HCT116 (cell line): ENCODE data around the gene KIAA1614. TPM values are rescaled to one million over a fixed set of nuclear protein-coding genes. Genes with fewer than 3 reads are reported as not detected.

ENCODE experiments used
- ATAC-seq: fragments of 200-7000 bp; cut with Tn5 transposase; 2 replicates; pipeline ENCODE4 v1.9.1; 2020; ENCODE audit warnings: mild to moderate bottlenecking, moderate library complexity
- BruUV-seq: library from RNA; stranded (reverse); fragments of 400-500 nt; replicated peaks from 2 replicates; lab custom pipeline; 2021; lab: Mats Ljungman, UMichigan
- CTCF ChIA-PET: fragments of 300-600 bp; sonication (Branson Sonifier 250); formaldehyde crosslinking; loops from one replicate; lab custom pipeline; 2021; ENCODE audit warnings: antibody characterized with exemption; lab: Charles Lee
- POLR2A ChIA-PET: fragments of 300-600, 350-600 bp; sonication (Branson Sonifier 250); formaldehyde crosslinking; loops from one replicate; lab custom pipeline; 2021; ENCODE audit warnings: antibody characterized with exemption; lab: Charles Lee
- RAD21 ChIA-PET, 2 experiments: fragments of 300-600 bp; sonication (Branson Sonifier 250); formaldehyde crosslinking; loops; one replicate each; lab custom pipeline; 2023; ENCODE audit warnings: low total read pairs in 2 of 2; ENCODE audit not compliant: uncharacterized antibody in 2 of 2, unreplicated experiment in 2 of 2, low non-redundant PET in 1 of 2; lab: Charles Lee
- DNase-seq: peaks from one replicate; pipeline ENCODE4 v3.0.0-alpha.2; 2010; ENCODE audit warnings: low read depth, low spot score
- H2AFZ ChIP-seq: fragments of 200-600 bp; shearing (Covaris generic), sonication (generic); 2 replicates; pipeline ENCODE4 v1.6.1; 2017; ENCODE audit warnings: low read depth, mixed run types, mixed read lengths, antibody characterized with exemption, low read length; ENCODE audit not compliant: poor library complexity, severe bottlenecking
- H3K27ac ChIP-seq: 2 replicates; pipeline ENCODE4 v1.5.1; 2012; ENCODE audit warnings: low read depth, low read length
- H3K27me3 ChIP-seq: fragments of 200-600 bp; sonication (generic); 2 replicates; pipeline ENCODE4 v1.6.1; 2016; ENCODE audit warnings: mixed run types, low read length, mixed read lengths; ENCODE audit not compliant: insufficient read depth
- H3K36me3 ChIP-seq, 2 experiments: fragments of 200-500 bp in 1 of 2; fragments of 200-600 bp in 1 of 2; sonication (Bioruptor generic) in 1 of 2; sonication (generic) in 1 of 2; 2 replicates each; pipeline versions ENCODE4 v1.5.1 to v1.6.1; 2014 to 2016; ENCODE audit warnings: low read length in 2 of 2, inconsistent platforms in 1 of 2, mixed read lengths in 1 of 2, mixed run types in 1 of 2; ENCODE audit not compliant: insufficient read depth in 2 of 2, control insufficient read depth in 1 of 2
- H3K4me1 ChIP-seq, 2 experiments: fragments of 200-600 bp in 1 of 2; sonication (generic) in 1 of 2; 2 replicates each; pipeline versions ENCODE4 v1.5.1 to v1.6.1; 2012 to 2017; ENCODE audit warnings: low read length in 2 of 2, inconsistent platforms in 1 of 2, mild to moderate bottlenecking in 1 of 2, mixed read lengths in 1 of 2, mixed run types in 1 of 2, moderate library complexity in 1 of 2; ENCODE audit not compliant: insufficient read depth in 2 of 2, control insufficient read depth in 1 of 2
- H3K4me2 ChIP-seq: fragments of 200-600 bp; sonication (generic); 2 replicates; pipeline ENCODE4 v1.6.1; 2017; ENCODE audit warnings: mixed run types, low read length, mixed read lengths
- H3K4me3 ChIP-seq, 2 experiments: fragments of 200-600 bp in 1 of 2; sonication (generic) in 1 of 2; replicated peaks in 1 of 2; 2 replicates each; pipeline ENCODE4 v1.5.1; 2011 to 2016; ENCODE audit warnings: low read length in 2 of 2, control low read depth in 1 of 2, low read depth in 1 of 2, mild to moderate bottlenecking in 1 of 2, mixed read lengths in 1 of 2, mixed run types in 1 of 2
- H3K79me2 ChIP-seq: fragments of 200-600 bp; sonication (generic); 2 replicates; pipeline ENCODE4 v1.6.1; 2017; ENCODE audit warnings: mild to moderate bottlenecking, mixed run types, low read length, moderate library complexity, mixed read lengths; ENCODE audit not compliant: insufficient read depth
- H3K9ac ChIP-seq: fragments of 200-600 bp; sonication (generic); 2 replicates; pipeline ENCODE4 v1.6.1; 2016; ENCODE audit warnings: low read length, mixed read lengths
- H3K9me2 ChIP-seq: fragments of 200-600 bp; sonication (generic), shearing (Covaris generic); 2 replicates; pipeline ENCODE4 v1.6.1; 2017; ENCODE audit warnings: mixed run types, mild to moderate bottlenecking, moderate library complexity; ENCODE audit not compliant: insufficient read depth
- H3K9me3 ChIP-seq, 2 experiments: fragments of 200-500 bp in 1 of 2; fragments of 200-600 bp in 1 of 2; sonication (Bioruptor generic) in 1 of 2; sonication (generic) in 1 of 2; 2 replicates each; pipeline ENCODE4 v1.6.1; 2014 to 2017; ENCODE audit warnings: low read length in 2 of 2, mixed read lengths in 2 of 2, inconsistent platforms in 1 of 2, low read depth in 1 of 2, mild to moderate bottlenecking in 1 of 2, mixed run types in 1 of 2, moderate library complexity in 1 of 2; ENCODE audit not compliant: control insufficient read depth in 1 of 2, insufficient read depth in 1 of 2
- H4K20me1 ChIP-seq: fragments of 200-600 bp; sonication (generic), shearing (Covaris generic); 2 replicates; pipeline ENCODE4 v1.6.1; 2017; ENCODE audit warnings: mixed run types, mild to moderate bottlenecking, moderate library complexity; ENCODE audit not compliant: insufficient read depth
- CEBPB ChIP-seq: IDR thresholded peaks from 2 replicates; pipeline ENCODE4 v1.6.1; 2012; ENCODE audit warnings: low read depth
- CTCF ChIP-seq, 3 experiments: fragments of 200-600 bp in 1 of 3; sonication (generic) in 1 of 3; IDR thresholded peaks in 2 of 3; conservative IDR thresholded peaks in 1 of 3; 2 replicates each; pipeline ENCODE4 v1.5.1; 2012 to 2017; ENCODE audit warnings: low read depth in 2 of 3, low read length in 2 of 3, antibody characterized with exemption in 1 of 3, borderline replicate concordance in 1 of 3, control low read depth in 1 of 3, mild to moderate bottlenecking in 1 of 3, mixed read lengths in 1 of 3, mixed run types in 1 of 3, moderate library complexity in 1 of 3; ENCODE audit not compliant: insufficient read depth in 1 of 3
- EZH2 ChIP-seq: fragments of 200-600 bp; sonication (generic); IDR thresholded peaks from 2 replicates; pipeline ENCODE4 v1.6.1; 2017; ENCODE audit warnings: antibody characterized with exemption, mixed run types
- EZH2phosphoT487 ChIP-seq: fragments of 200-600 bp; IDR thresholded peaks from 2 replicates; pipeline ENCODE4 v1.6.1; 2018; ENCODE audit warnings: antibody characterized with exemption, borderline replicate concordance
- POLR2AphosphoS5 ChIP-seq: IDR thresholded peaks from 2 replicates; pipeline ENCODE4 v1.6.1; 2011; ENCODE audit warnings: mild to moderate bottlenecking, low read depth, low read length, moderate library complexity
- RAD21 ChIP-seq: IDR thresholded peaks from 2 replicates; pipeline ENCODE4 v1.6.1; 2012; ENCODE audit warnings: low read depth, mild to moderate bottlenecking
- SIN3A ChIP-seq: IDR thresholded peaks from 2 replicates; pipeline ENCODE4 v1.6.1; 2012; ENCODE audit warnings: low read depth
- SP1 ChIP-seq: IDR thresholded peaks from 2 replicates; pipeline ENCODE4 v1.6.1; 2012; ENCODE audit warnings: low read depth
- YY1 ChIP-seq: IDR thresholded peaks from 2 replicates; pipeline ENCODE4 v1.6.1; 2011; ENCODE audit warnings: low read length, low read depth, moderate library complexity, mild to moderate bottlenecking; ENCODE audit not compliant: insufficient replicate concordance; ENCODE audit errors: extremely low read depth
- intact Hi-C: fragments of 100-400 bp; cut with micrococcal nuclease; formaldehyde crosslinking; loops from 2 replicates; pipeline ENCODE4 v1.10.0; 2022
- total RNA-seq: library from RNA; stranded (reverse); gene quantifications from one replicate; pipeline ENCODE4 v1.2.1, GENCODE V29; 2021; ENCODE audit not compliant: unreplicated experiment

The KIAA1614 gene
- total RNA-seq, 1 experiment from 2014 or later, result 0.25 TPM

- TF ChIP-seq CEBPB, result no peak
- TF ChIP-seq SIN3A, result no peak
- no peak for TF ChIP-seq CTCF (IDR thresholded peaks at IDR 0.05 in 2 of 3, conservative IDR thresholded peaks at IDR 0.05 in 1 of 3; ENCODE audit: borderline replicate concordance in 1 of 3, insufficient read depth in 1 of 3, low read depth in 2 of 3, low read length in 2 of 3)
- no peak for TF ChIP-seq EZH2
- no peak for TF ChIP-seq SP1
- no peak for TF ChIP-seq RAD21
- no peak for TF ChIP-seq POLR2AphosphoS5
- no peak for TF ChIP-seq EZH2phosphoT487
- no peak for TF ChIP-seq YY1
These were observed 42.1 kb downstream of the KIAA1614 start for GRCh38 chr1:180954801-180955165.

More at GRCh38 chr1:180954801-180955165, 42.1 kb downstream of the KIAA1614 start:
- no peaks in the 10 kb centered on the region for H3K79me2 ChIP-seq
- POLR2A ChIA-PET, result no interaction called here
- H3K4me3 ChIP-seq, result no peak overlapping the region
- intact Hi-C loops, result no loop called here
- H3K9me2 ChIP-seq, result no peaks in the 10 kb centered on the region
- H4K20me1 ChIP-seq, result no peaks in the 10 kb centered on the region
- no peak overlapping the region for H3K4me2 ChIP-seq
- no peak for DNase-seq
- H3K27me3 ChIP-seq, result no peaks in the 10 kb centered on the region
- no peak overlapping the region for H3K27ac ChIP-seq
- H3K36me3 ChIP-seq, result peaks cover 0 to 4% of the 10 kb centered on the region in 2 experiments; a peak in 1 of 4 replicates
- H3K4me1 ChIP-seq, result no peaks in the 10 kb centered on the region
- CTCF ChIA-PET, result no interaction called here
- RAD21 ChIA-PET, result no interaction called here
- no peak overlapping the region for H2AFZ ChIP-seq
- no peaks in the 10 kb centered on the region for H3K9me3 ChIP-seq
- no peak overlapping the region for H3K9ac ChIP-seq
- BruUV-seq, result no TSS peak
- ATAC-seq, result no peak
